WTC11 (cell line): ENCODE data around the gene KLHL13. TPM values are rescaled to one million over a fixed set of nuclear protein-coding genes. Genes with fewer than 3 reads are reported as not detected.

Experiments
- ATAC-seq: fragments of 200-7000 bp; cut with Tn5 transposase; 2 replicates; pipeline ENCODE4 v1.10.0; 2021; ENCODE audit warnings: mild to moderate bottlenecking, moderate library complexity
- Bru-seq: library from RNA; stranded (reverse); fragments of 400-500 nt; gene quantifications from one replicate; lab custom pipeline; 2021; lab: Mats Ljungman, UMichigan
- CTCF ChIA-PET: fragments of 300-600 bp; sonication (Branson Sonifier 250); formaldehyde crosslinking; loops from one replicate; lab custom pipeline; 2021; ENCODE audit warnings: antibody characterized with exemption; lab: Charles Lee
- POLR2A ChIA-PET: fragments of 350-600 bp; sonication (Branson Sonifier 250); formaldehyde crosslinking; loops from one replicate; lab custom pipeline; 2021; ENCODE audit warnings: antibody characterized with exemption; lab: Charles Lee
- DNase-seq: peaks from one replicate; pipeline ENCODE4 v3.0.0; 2021; ENCODE audit warnings: low spot score
- H3K27ac Mint-ChIP-seq: 2 replicates; pipeline ENCODE4 v1.8.0; 2021; ENCODE audit warnings: mixed read lengths
- H3K27me3 Mint-ChIP-seq: 2 replicates; pipeline ENCODE4 v1.8.0; 2021; ENCODE audit warnings: low read depth, mild to moderate bottlenecking, moderate library complexity, mixed read lengths
- H3K36me3 Mint-ChIP-seq: 2 replicates; pipeline ENCODE4 v1.8.0; 2021; ENCODE audit warnings: mixed read lengths
- H3K4me1 Mint-ChIP-seq: 2 replicates; pipeline ENCODE4 v1.8.0; 2022; ENCODE audit warnings: mixed read lengths
- H3K4me3 Mint-ChIP-seq: 2 replicates; pipeline ENCODE4 v1.8.0; 2021; ENCODE audit warnings: mild to moderate bottlenecking, moderate library complexity, mixed read lengths
- H3K9me3 Mint-ChIP-seq: 2 replicates; pipeline ENCODE4 v1.8.0; 2021; ENCODE audit warnings: mixed read lengths
- ATF2 ChIP-seq: sonication (generic); formaldehyde crosslinking; IDR thresholded peaks from 2 replicates; pipeline ENCODE4 v1.8.1; 2022; ENCODE audit warnings: low read depth, missing genetic modification reagents, borderline replicate concordance
- CBFB ChIP-seq: sonication (generic); formaldehyde crosslinking; IDR thresholded peaks from 2 replicates; pipeline ENCODE4 v1.8.1; 2022; ENCODE audit warnings: mild to moderate bottlenecking, low read depth, missing genetic modification reagents
- CDX4 ChIP-seq: fragments of 250-450 bp; sonication (Bioruptor Pico); IDR thresholded peaks from 2 replicates; pipeline ENCODE4 v1.9.0; 2021; ENCODE audit warnings: moderate library complexity, mild to moderate bottlenecking, inconsistent platforms, borderline replicate concordance
- CTCF ChIP-seq: fragments of 200-600 bp; IDR thresholded peaks from 2 replicates; pipeline ENCODE4 v1.8.0; 2022; ENCODE audit warnings: antibody characterized with exemption
- ELF4 ChIP-seq: sonication (generic); formaldehyde crosslinking; IDR thresholded peaks from 2 replicates; pipeline ENCODE4 v1.8.1; 2022; ENCODE audit warnings: low read depth, mild to moderate bottlenecking, moderate library complexity, missing genetic modification reagents
- ERG ChIP-seq: fragments of 250-450 bp; sonication (Bioruptor Pico); IDR thresholded peaks from 2 replicates; pipeline ENCODE4 v1.8.0; 2021; ENCODE audit warnings: mild to moderate bottlenecking
- ESRRA ChIP-seq: sonication (generic); formaldehyde crosslinking; IDR thresholded peaks from 2 replicates; pipeline ENCODE4 v1.8.1; 2022; ENCODE audit warnings: mild to moderate bottlenecking, missing genetic modification reagents, borderline replicate concordance
- ETV6 ChIP-seq: sonication (generic); formaldehyde crosslinking; IDR thresholded peaks from 2 replicates; pipeline ENCODE4 v1.8.1; 2022; ENCODE audit warnings: mild to moderate bottlenecking, missing genetic modification reagents
- GABPB1 ChIP-seq: sonication (generic); formaldehyde crosslinking; IDR thresholded peaks from 2 replicates; pipeline ENCODE4 v1.8.1; 2023; ENCODE audit warnings: mild to moderate bottlenecking, missing genetic modification reagents
- MAX ChIP-seq: sonication (generic); formaldehyde crosslinking; IDR thresholded peaks from 2 replicates; pipeline ENCODE4 v1.8.0; 2022; ENCODE audit warnings: mild to moderate bottlenecking, missing genetic modification reagents
- MLX ChIP-seq: sonication (generic); formaldehyde crosslinking; IDR thresholded peaks from 2 replicates; pipeline ENCODE4 v1.8.1; 2023; ENCODE audit warnings: mild to moderate bottlenecking, missing genetic modification reagents, moderate library complexity
- MXD4 ChIP-seq: fragments of 250-450 bp; sonication (Bioruptor Pico); IDR thresholded peaks from 2 replicates; pipeline ENCODE4 v1.8.0; 2021; ENCODE audit warnings: mild to moderate bottlenecking, moderate library complexity, borderline replicate concordance
- MYBL2 ChIP-seq: sonication (generic); formaldehyde crosslinking; IDR thresholded peaks from 2 replicates; pipeline ENCODE4 v1.8.1; 2023; ENCODE audit warnings: mild to moderate bottlenecking, moderate library complexity, missing genetic modification reagents
- NFE2L1 ChIP-seq: sonication (generic); formaldehyde crosslinking; IDR thresholded peaks from 2 replicates; pipeline ENCODE4 v1.8.1; 2023; ENCODE audit warnings: missing genetic modification reagents
- RELA ChIP-seq: sonication (generic); formaldehyde crosslinking; IDR thresholded peaks from 2 replicates; pipeline ENCODE4 v1.8.1; 2022; ENCODE audit warnings: missing genetic modification reagents, mild to moderate bottlenecking, borderline replicate concordance
- SP1 ChIP-seq: sonication (generic); formaldehyde crosslinking; conservative IDR thresholded peaks from 2 replicates; pipeline ENCODE4 v1.8.1; 2022; ENCODE audit warnings: missing genetic modification reagents
- TCF7 ChIP-seq: sonication (generic); formaldehyde crosslinking; IDR thresholded peaks from 2 replicates; pipeline ENCODE4 v1.8.0; 2022; ENCODE audit warnings: mild to moderate bottlenecking, low read depth, missing genetic modification reagents, moderate library complexity
- USF1 ChIP-seq: sonication (generic); formaldehyde crosslinking; IDR thresholded peaks from 2 replicates; pipeline ENCODE4 v1.8.0; 2022; ENCODE audit warnings: mild to moderate bottlenecking, missing genetic modification reagents
- USF2 ChIP-seq: sonication (generic); formaldehyde crosslinking; IDR thresholded peaks from 2 replicates; pipeline ENCODE4 v1.8.1; 2023; ENCODE audit warnings: mild to moderate bottlenecking, missing genetic modification reagents, moderate library complexity
- ZBTB43 ChIP-seq: sonication (generic); formaldehyde crosslinking; IDR thresholded peaks from 2 replicates; pipeline ENCODE4 v1.8.1; 2023; ENCODE audit warnings: mild to moderate bottlenecking, missing genetic modification reagents
- ZMAT4 ChIP-seq: fragments of 250-450 bp; sonication (Bioruptor Pico); IDR thresholded peaks from 2 replicates; pipeline ENCODE4 v1.9.0; 2021; ENCODE audit warnings: mild to moderate bottlenecking
- ZNF138 ChIP-seq: sonication (generic); formaldehyde crosslinking; conservative IDR thresholded peaks from 2 replicates; pipeline ENCODE4 v1.8.1; 2022; ENCODE audit warnings: mild to moderate bottlenecking, moderate library complexity, missing genetic modification reagents
- ZNF317 ChIP-seq: sonication (generic); formaldehyde crosslinking; IDR thresholded peaks from 2 replicates; pipeline ENCODE4 v1.8.1; 2023; ENCODE audit warnings: low read depth, mild to moderate bottlenecking, moderate library complexity, missing genetic modification reagents, borderline replicate concordance
- long read RNA-seq, 3 experiments: library from RNA in 1 of 3; library from capped mRNA in 1 of 3; library from polyadenylated mRNA in 1 of 3; unstranded in 2 of 3; stranded (forward) in 1 of 3; transcript quantifications; one replicate each; pipeline ENCODE4 v2.0.0, GENCODE V29; 2021
- total RNA-seq: library from RNA; stranded (reverse); gene quantifications from 3 replicates; pipeline ENCODE4 v1.2.3, GENCODE V29; 2021

KLHL13 gene
- total RNA-seq (5.9 to 7.7 TPM (median 6.0 TPM) in 3 replicates), Bru-seq, nascent RNA (percentile 43 among the genes with signal in this experiment)
- long read RNA-seq, experiment 1, full-length matches to known transcripts: 29 of 39 reads
- long read RNA-seq, experiment 1, partial matches to known transcripts: 5 of 39 reads
- long read RNA-seq, experiment 1, other reads (novel, unspliced or antisense): 5 of 39 reads
- long read RNA-seq, experiment 2, partial matches to known transcripts: 1 of 6 reads
- long read RNA-seq, experiment 2, other reads (novel, unspliced or antisense): 4 of 6 reads
- long read RNA-seq, experiment 3, partial matches to known transcripts: 0 of 1 reads
- long read RNA-seq, experiment 3, other reads (novel, unspliced or antisense): 0 of 1 reads

- Mint-ChIP-seq H3K27ac (no peak within 1 kb of the TSS), H3K4me1 (peaks cover 12% of the 10 kb centered on the region), H3K36me3 (no peaks in the 10 kb centered on the region), H3K4me3 (peak within 1 kb of the TSS; percentile 88), H3K9me3 (no peaks in the 10 kb centered on the region), H3K27me3 (peaks cover 24% of the 10 kb centered on the region)
- ATAC-seq (peak; percentile 78), DNase-seq (peak; percentile 40)
- POLR2A ChIA-PET: no interaction called here
- TF ChIP-seq ZMAT4 (CRISPR knock-in tag): no peak
- no peak for TF ChIP-seq MYBL2 (CRISPR knock-in tag)
- no peak for TF ChIP-seq USF1 (CRISPR knock-in tag)
- no peak for TF ChIP-seq MLX
- no peak for TF ChIP-seq ETV6
- TF ChIP-seq CDX4: no peak
- TF ChIP-seq GABPB1 (CRISPR knock-in tag): no peak
- no peak for TF ChIP-seq ZNF317 (CRISPR knock-in tag)
- TF ChIP-seq NFE2L1 (CRISPR knock-in tag): no peak
- no peak for TF ChIP-seq USF2 (CRISPR knock-in tag)
- no peak for TF ChIP-seq CBFB
- no peak for TF ChIP-seq ERG (CRISPR knock-in tag)
- no peak for TF ChIP-seq ZNF138 (CRISPR knock-in tag)
- TF ChIP-seq ELF4 (CRISPR knock-in tag): no peak
- no peak for TF ChIP-seq ESRRA (CRISPR knock-in tag)
- CTCF ChIA-PET: no interaction called here
Measured at GRCh38 chrX:118116713-118117550, at the start of gene KLHL13. KLHL13 (minus strand) TSS chrX:118116810; CDS start chrX:118028473, 88,337 bp downstream.

- H3K27me3 Mint-ChIP-seq: no peaks in the 10 kb centered on the region
- no peak for DNase-seq
- H3K4me1 Mint-ChIP-seq: no peaks in the 10 kb centered on the region
- no peak overlapping the region for H3K4me3 Mint-ChIP-seq
- POLR2A ChIA-PET: no interaction called here
- no peaks in the 10 kb centered on the region for H3K9me3 Mint-ChIP-seq
- H3K36me3 Mint-ChIP-seq: no peaks in the 10 kb centered on the region
- TF ChIP-seq CTCF (no peak), ATF2 (CRISPR knock-in tag) (no peak), SP1 (CRISPR knock-in tag) (no peak), RELA (CRISPR knock-in tag) (no peak), TCF7 (no peak), GABPB1 (CRISPR knock-in tag) (no peak), ZBTB43 (no peak), MXD4 (CRISPR knock-in tag) (no peak), MAX (CRISPR knock-in tag) (no peak)
- TF ChIP-seq, all 79 proteins: peak for 0
- H3K27ac Mint-ChIP-seq: no peak overlapping the region
- no peak for ATAC-seq
- CTCF ChIA-PET: no interaction called here
Measured at GRCh38 chrX:118164138-118164537, 47.5 kb upstream of the KLHL13 start.
